ENCODE measurements around the gene PXDC1. TPM values are rescaled to one million over a fixed set of nuclear protein-coding genes. Genes with fewer than 3 reads are reported as not detected.
A peak's percentile ranks its signal among the peaks of the same experiment; 100 is the strongest.

PXDC1 gene
- total and polyA plus RNA-seq, 7 donors = 9.0 to 116 (median 46.7) TPM

GRCh38 chr6:3788408-3789017 is 37.0 kb upstream of the PXDC1 start:
- H3K36me3 ChIP-seq = no peaks in the 10 kb centered on the region
- H3K9me3 ChIP-seq = no peaks in the 10 kb centered on the region
- TF ChIP-seq POLR2AphosphoS5 (IDR thresholded peaks at IDR 0.05) (no peak), EP300 (IDR thresholded peaks at IDR 0.05) (no peak), CTCF (IDR thresholded peaks at IDR 0.05) (no peak), POLR2A (IDR thresholded peaks at IDR 0.05) (no peak)
- 91 to 93% methylated on average over 12 of the region's 12 CpGs for WGBS, 2 donors
- DNase-seq = no peak
- no peak overlapping the region for H3K4me3 ChIP-seq
- peak overlapping the region in 2 of 4 donors; percentile 40 to 43 for H3K27ac ChIP-seq
- no peaks in the 10 kb centered on the region for H3K27me3 ChIP-seq
- intact Hi-C loops (cut with DNase I) = no loop called here
- peaks cover 0 to 8% (median 4%) of the 10 kb centered on the region in 4 donors for H3K4me1 ChIP-seq

- Histone ChIP-seq H3K27ac (no peak overlapping the region), H3K9me3 (no peaks in the 10 kb centered on the region), H3K27me3 (no peaks in the 10 kb centered on the region), H3K4me3 (no peak overlapping the region), H3K4me1 (peaks cover 0 to 8% (median 4%) of the 10 kb centered on the region in 4 donors), H3K36me3 (no peaks in the 10 kb centered on the region)
- no peak for DNase-seq
- no peak for TF ChIP-seq POLR2AphosphoS5 (IDR thresholded peaks at IDR 0.05)
- TF ChIP-seq CTCF (IDR thresholded peaks at IDR 0.05) = no peak
- TF ChIP-seq EP300 (IDR thresholded peaks at IDR 0.05) = no peak
- no peak for TF ChIP-seq POLR2A (IDR thresholded peaks at IDR 0.05)
- intact Hi-C loops (cut with DNase I) = no loop called here
- WGBS, 2 donors = 92 to 93% methylated on average over 4 of the region's 4 CpGs
These were observed 34.6 kb upstream of the PXDC1 start for GRCh38 chr6:3786141-3786540.

DNA sequence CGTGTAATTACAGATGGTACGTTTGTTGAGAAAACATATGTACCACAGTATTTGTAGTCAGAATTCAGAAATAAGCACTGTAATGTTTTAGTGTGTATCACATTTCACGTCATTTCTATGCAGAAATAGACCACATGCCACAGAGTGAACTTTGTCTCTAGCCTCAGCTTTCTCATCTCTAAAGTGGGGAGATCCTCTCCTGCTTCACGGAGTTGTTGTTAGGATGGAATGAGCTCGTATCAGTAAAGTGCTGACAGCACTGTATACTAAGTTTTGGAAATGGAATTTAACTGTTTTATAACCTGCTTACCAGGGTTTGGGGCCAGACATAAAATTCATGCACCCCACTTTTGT is 34.2 kb upstream of the PXDC1 start:
- Histone ChIP-seq H3K4me3 (no peak overlapping the region), H3K9me3 (no peaks in the 10 kb centered on the region), H3K36me3 (no peaks in the 10 kb centered on the region), H3K27ac (no peak overlapping the region), H3K27me3 (no peaks in the 10 kb centered on the region), H3K4me1 (peaks cover 0 to 8% (median 4%) of the 10 kb centered on the region in 4 donors)
- no peak for DNase-seq
- TF ChIP-seq CTCF (IDR thresholded peaks at IDR 0.05) (no peak), EP300 (IDR thresholded peaks at IDR 0.05) (no peak), POLR2AphosphoS5 (IDR thresholded peaks at IDR 0.05) (no peak), POLR2A (IDR thresholded peaks at IDR 0.05) (no peak)
- WGBS, 2 donors = 72 to 84% methylated on average over 5 of the region's 5 CpGs
- intact Hi-C loops (cut with DNase I) = no loop called here

DNA sequence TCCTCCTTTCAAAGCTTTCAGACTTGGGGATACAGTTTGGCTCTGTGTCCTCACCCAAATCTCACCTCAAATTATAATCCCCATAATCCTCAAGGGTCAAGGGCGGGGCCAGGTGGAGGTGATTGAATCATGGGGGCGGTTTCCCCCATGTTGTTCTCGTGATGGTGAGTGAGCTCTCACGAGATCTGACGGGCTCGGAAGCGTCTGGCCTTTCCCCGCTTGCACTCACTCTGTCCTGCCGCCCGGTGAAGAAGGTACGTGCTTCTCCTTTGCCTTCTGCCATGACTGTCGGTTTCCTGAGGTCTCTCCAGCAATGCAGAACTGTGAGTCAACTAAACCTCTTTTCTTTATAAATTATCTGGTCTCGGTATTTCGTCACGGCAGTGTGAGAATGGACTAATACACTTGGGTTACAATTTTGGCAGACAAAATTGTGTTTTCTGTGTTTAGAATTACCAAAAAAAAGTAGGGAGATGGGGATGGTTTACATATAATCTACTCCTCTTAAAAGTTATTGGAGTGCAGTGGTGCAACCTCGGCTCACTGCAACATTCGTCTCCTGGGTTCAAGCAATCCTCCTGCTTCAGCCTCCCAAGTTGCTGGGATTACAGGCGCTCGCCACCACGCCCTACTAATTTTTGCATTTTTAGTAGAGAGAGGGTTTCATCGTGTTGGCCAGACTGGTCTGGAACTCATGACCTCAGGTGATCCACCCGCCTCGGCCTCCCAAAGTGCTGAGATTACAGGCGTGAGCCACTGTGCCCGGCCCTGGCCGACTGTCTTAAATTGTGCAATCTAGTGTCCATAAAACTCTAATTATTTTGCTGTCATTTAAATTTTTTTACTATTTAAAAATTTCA is 33.6 kb upstream of the PXDC1 start:
- intact Hi-C loops (cut with DNase I) = no loop called here
- 86 to 90% methylated on average over 26 of the region's 26 CpGs for WGBS, 2 donors
- Histone ChIP-seq H3K27me3 (no peaks in the 10 kb centered on the region), H3K9me3 (no peaks in the 10 kb centered on the region), H3K4me1 (peaks cover 0 to 8% (median 4%) of the 10 kb centered on the region in 4 donors), H3K27ac (no peak overlapping the region), H3K36me3 (no peaks in the 10 kb centered on the region), H3K4me3 (no peak overlapping the region)
- no peak for DNase-seq
- TF ChIP-seq POLR2A (IDR thresholded peaks at IDR 0.05) = no peak
- TF ChIP-seq EP300 (IDR thresholded peaks at IDR 0.05) = no peak
- TF ChIP-seq POLR2AphosphoS5 (IDR thresholded peaks at IDR 0.05) = no peak
- no peak for TF ChIP-seq CTCF (IDR thresholded peaks at IDR 0.05)
